CD4-positive, alpha-beta memory T cell (primary cell): ENCODE results near the gene NLRP12. TPM values are rescaled to one million over a fixed set of nuclear protein-coding genes. Genes with fewer than 3 reads are reported as not detected.
A peak's percentile ranks its signal among the peaks of the same experiment; 100 is the strongest.
"Not testable (repeated sequence)": the region's sequence is repeated elsewhere in the genome, so short reads cannot be mapped to it uniquely, and the experiment has no call there.

Source experiments
- CTCF ChIA-PET: fragments of 350-600 bp; sonication (Branson Sonifier 250); formaldehyde crosslinking; loops from one replicate; lab custom pipeline; 2021; ENCODE audit warnings: inconsistent platforms; ENCODE audit not compliant: partially characterized antibody; lab: Charles Lee
- POLR2A ChIA-PET: fragments of 350-600 bp; sonication (Branson Sonifier 250); formaldehyde crosslinking; loops from one replicate; lab custom pipeline; 2021; ENCODE audit not compliant: partially characterized antibody; lab: Charles Lee
- DNase-seq, 5 donors: peaks; one replicate each; pipeline versions ENCODE4 v3.0.0 to v3.0.0-alpha.2; 2020 to 2022; ENCODE audit warnings: mixed read lengths in 1 of 5
- H3K27ac ChIP-seq: one replicate; pipeline ENCODE4 v1.7.0; 2013; ENCODE audit warnings: low read depth, low read length
- H3K27me3 ChIP-seq: 2 replicates; pipeline ENCODE4 v1.7.0; 2013; ENCODE audit warnings: mild to moderate bottlenecking, low read length, moderate library complexity; ENCODE audit not compliant: insufficient read depth
- H3K36me3 ChIP-seq: 2 replicates; pipeline ENCODE4 v1.7.0; 2013; ENCODE audit warnings: mild to moderate bottlenecking, low read length, moderate library complexity; ENCODE audit not compliant: insufficient read depth
- H3K4me1 ChIP-seq: 2 replicates; pipeline ENCODE4 v1.7.0; 2013; ENCODE audit warnings: mild to moderate bottlenecking, low read length, moderate library complexity; ENCODE audit not compliant: insufficient read depth
- H3K4me3 ChIP-seq, 2 donors: one replicate each; pipeline ENCODE4 v1.7.0; 2013; ENCODE audit warnings: low read length in 2 of 2, mild to moderate bottlenecking in 1 of 2
- H3K9me3 ChIP-seq, 2 donors: one replicate each; pipeline ENCODE4 v1.7.0; 2013; ENCODE audit warnings: low read length in 2 of 2, control low read depth in 1 of 2; ENCODE audit not compliant: control insufficient read depth in 1 of 2
- H3K27ac Mint-ChIP-seq, 7 donors: one replicate each; pipeline ENCODE4 v1.8.0; 2020 to 2021; ENCODE audit warnings: mixed read lengths in 7 of 7, mild to moderate bottlenecking in 6 of 7, inconsistent platforms in 3 of 7, moderate library complexity in 3 of 7
- H3K27me3 Mint-ChIP-seq, 2 donors: one replicate each; pipeline ENCODE4 v1.8.0; 2020 to 2021; ENCODE audit warnings: mixed read lengths in 2 of 2
- H3K36me3 Mint-ChIP-seq, 2 donors: one replicate each; pipeline ENCODE4 v1.8.0; 2020 to 2021; ENCODE audit warnings: mixed read lengths in 2 of 2, inconsistent platforms in 1 of 2, mild to moderate bottlenecking in 1 of 2
- H3K4me1 Mint-ChIP-seq, 4 donors: one replicate each; pipeline ENCODE4 v1.8.0; 2020 to 2021; ENCODE audit warnings: mixed read lengths in 4 of 4, mild to moderate bottlenecking in 1 of 4
- H3K4me3 Mint-ChIP-seq, 8 donors: one replicate each; pipeline ENCODE4 v1.8.0; 2020 to 2021; ENCODE audit warnings: mixed read lengths in 8 of 8, mild to moderate bottlenecking in 7 of 8, moderate library complexity in 6 of 8, inconsistent platforms in 3 of 8
- H3K9me3 Mint-ChIP-seq, 8 donors: one replicate each; pipeline ENCODE4 v1.8.0; 2020 to 2021; ENCODE audit warnings: mixed read lengths in 8 of 8, mild to moderate bottlenecking in 5 of 8, inconsistent platforms in 3 of 8, moderate library complexity in 1 of 8
- intact Hi-C: fragments of 100-400 bp; cut with micrococcal nuclease; formaldehyde crosslinking; loops from one replicate; pipeline ENCODE4 v1.15.1; 2023
- polyA plus RNA-seq, 2 donors: library from polyadenylated mRNA; unstranded; fragments of 300-500 nt; fragmentation: Illumina TruSeq; gene quantifications; one replicate each; pipeline ENCODE4 v1.2.3, GENCODE V29; 2021
- total RNA-seq, 2 experiments: library from RNA; stranded (reverse); gene quantifications; one replicate each; pipeline ENCODE4 v1.2.3, GENCODE V29; 2021

The NLRP12 gene
- total RNA-seq (not detected), polyA plus RNA-seq (not detected)

GRCh38 chr19:53824134-53824611, at the start of gene NLRP12:
TSS of gene NLRP12 (minus strand) at chr19:53824314. CDS start at chr19:53824174, 140 bp downstream.
- Histone ChIP-seq H3K27ac (no peak within 1 kb of the TSS), H3K27me3 (no peaks in the 10 kb centered on the region), H3K36me3 (no peaks in the 10 kb centered on the region), H3K4me1 (no peaks in the 10 kb centered on the region), H3K4me3 (no peak within 1 kb of the TSS), H3K9me3 (no peaks in the 10 kb centered on the region)
- CTCF ChIA-PET, result interaction anchor here (0.7 kb wide), 1 partner anchor 44 kb away, joined by 3 read pairs; no protein-coding TSS in a partner anchor
- Mint-ChIP-seq H3K27me3 (peaks cover 15 to 18% of the 10 kb centered on the region in 2 donors), H3K36me3 (no peaks in the 10 kb centered on the region), H3K4me1 (peaks cover 0 to 1% (median 0%) of the 10 kb centered on the region in 4 donors), H3K9me3 (no peaks in the 10 kb centered on the region), H3K4me3 (no peak within 1 kb of the TSS), H3K27ac (peak within 1 kb of the TSS in 1 of 7 donors; percentile 21)
- no peak for DNase-seq
- POLR2A ChIA-PET, result no interaction called here
- intact Hi-C loops, result no loop called here

GRCh38 chr19:53872762-53873161, 48.6 kb upstream of the NLRP12 start:
- H3K36me3 Mint-ChIP-seq, result peaks cover 40 to 61% of the 10 kb centered on the region in 2 donors
- peak in 2 of 5 donors; percentile 29 to 31 for DNase-seq
- peak overlapping the region in 6 of 8 donors; percentile 22 to 79 (median 32) for H3K4me3 Mint-ChIP-seq
- Histone ChIP-seq H3K4me3 (no peak overlapping the region), H3K27me3 (no peaks in the 10 kb centered on the region), H3K36me3 (peaks cover 11% of the 10 kb centered on the region), H3K27ac (peak overlapping the region; percentile 13), H3K4me1 (peaks cover 54% of the 10 kb centered on the region), H3K9me3 (no peaks in the 10 kb centered on the region)
- peaks cover 43 to 82% (median 60%) of the 10 kb centered on the region in 4 donors for H3K4me1 Mint-ChIP-seq
- ChIA-PET POLR2A (no interaction called here), CTCF (interaction anchor here (0.5 kb wide), 1 partner anchor 62 kb away, joined by 4 read pairs; no protein-coding TSS in a partner anchor)
- H3K9me3 Mint-ChIP-seq, result peaks cover 0 to 9% (median 1%) of the 10 kb centered on the region in 8 donors
- H3K27ac Mint-ChIP-seq, result peak overlapping the region; percentile 79 to 97 (median 93)
- no peaks in the 10 kb centered on the region for H3K27me3 Mint-ChIP-seq
- intact Hi-C loops, result no loop called here

- intact Hi-C loops, result no loop called here
- H3K4me1 Mint-ChIP-seq, result peaks cover 35 to 82% (median 53%) of the 10 kb centered on the region in 4 donors
- H3K9me3 Mint-ChIP-seq, result peaks cover 0 to 7% (median 1%) of the 10 kb centered on the region in 8 donors
- ChIA-PET POLR2A (interaction anchor here (0.6 to 1.6 kb wide), 5 partner anchors 10 to 319 kb away, joined by 3 to 5 read pairs (median 3); partner anchors contain the start of genes MBOAT7, PRKCG, PRPF31 and TFPT), CTCF (interaction anchor here (1.2 to 1.7 kb wide), 2 partner anchors 11 to 18 kb away, joined by 4 read pairs; partner anchors contain the start of gene PRKCG)
- peak in 1 of 5 donors; percentile 26 for DNase-seq
- no peaks in the 10 kb centered on the region for H3K27me3 Mint-ChIP-seq
- Histone ChIP-seq H3K4me3 (no peak overlapping the region), H3K9me3 (no peaks in the 10 kb centered on the region), H3K27me3 (no peaks in the 10 kb centered on the region), H3K27ac (no peak overlapping the region), H3K36me3 (peaks cover 11% of the 10 kb centered on the region), H3K4me1 (peaks cover 50% of the 10 kb centered on the region)
- peak overlapping the region in 7 of 8 donors; percentile 2 to 80 (median 60) for H3K4me3 Mint-ChIP-seq
- H3K36me3 Mint-ChIP-seq, result peaks cover 34 to 59% of the 10 kb centered on the region in 2 donors
- peak overlapping the region; percentile 81 to 93 (median 88) for H3K27ac Mint-ChIP-seq
Measured at GRCh38 chr19:53871454-53871853, 47.3 kb upstream of the NLRP12 start.

GRCh38 chr19:53870485-53870844, 46.4 kb upstream of the NLRP12 start:
- no peaks in the 10 kb centered on the region for H3K27me3 Mint-ChIP-seq
- ChIA-PET POLR2A (interaction anchor here (0.7 to 1.6 kb wide), 3 partner anchors 11 to 320 kb away, joined by 3 to 5 read pairs (median 4); partner anchors contain the start of genes MBOAT7 and PRKCG), CTCF (interaction anchor here (1.2 to 1.7 kb wide), 2 partner anchors 12 to 17 kb away, joined by 4 read pairs; partner anchors contain the start of gene PRKCG)
- H3K4me1 Mint-ChIP-seq, result peaks cover 34 to 82% (median 51%) of the 10 kb centered on the region in 4 donors
- H3K36me3 ChIP-seq, result peaks cover 11% of the 10 kb centered on the region
- H3K27me3 ChIP-seq, result no peaks in the 10 kb centered on the region
- intact Hi-C loops, result no loop called here
- H3K4me1 ChIP-seq, result peaks cover 51% of the 10 kb centered on the region
- H3K9me3 ChIP-seq, result no peaks in the 10 kb centered on the region
- peaks cover 0 to 7% (median 1%) of the 10 kb centered on the region in 8 donors for H3K9me3 Mint-ChIP-seq
- H3K36me3 Mint-ChIP-seq, result peaks cover 32 to 54% of the 10 kb centered on the region in 2 donors
- no peak overlapping the region for H3K4me3 ChIP-seq
- H3K27ac ChIP-seq, result peak overlapping the region; percentile 19
- DNase-seq, result peak in 2 of 5 donors; percentile 16 to 29
- peak overlapping the region; percentile 54 to 78 (median 74) for H3K4me3 Mint-ChIP-seq
- H3K27ac Mint-ChIP-seq, result peak overlapping the region; percentile 81 to 93 (median 91)

- H3K27me3 Mint-ChIP-seq, H3K9me3 ChIP-seq, H3K9me3 Mint-ChIP-seq, H3K27me3 ChIP-seq, DNase-seq: not testable (repeated sequence)
- intact Hi-C loops, result loop anchor here (1.0 to 5.0 kb wide), 5 partner anchors 226 to 673 kb away; partner anchors contain the start of genes LENG8, LENG9 and NDUFA3
- CTCF ChIA-PET, result interaction anchor here (1.7 kb wide), 1 partner anchor 12 kb away, joined by 4 read pairs; the partner anchor contains the start of gene PRKCG
- peak overlapping the region; percentile 88 to 100 (median 96) for H3K27ac Mint-ChIP-seq
- H3K4me1 Mint-ChIP-seq, result peaks cover 34 to 79% (median 50%) of the 10 kb centered on the region in 4 donors
- POLR2A ChIA-PET, result interaction anchor here (1.4 to 1.6 kb wide), 2 partner anchors 12 to 320 kb away, joined by 4 to 5 read pairs; partner anchors contain the start of genes MBOAT7 and PRKCG
- Histone ChIP-seq H3K27ac (peak overlapping the region; percentile 100), H3K36me3 (peaks cover 11% of the 10 kb centered on the region), H3K4me3 (peak overlapping the region in 1 of 2 donors; percentile 90), H3K4me1 (peaks cover 47% of the 10 kb centered on the region)
- H3K36me3 Mint-ChIP-seq, result peaks cover 30 to 54% of the 10 kb centered on the region in 2 donors
- peak overlapping the region; percentile 84 to 99 (median 96) for H3K4me3 Mint-ChIP-seq
Measured at GRCh38 chr19:53869805-53870484, 45.8 kb upstream of the NLRP12 start.

GRCh38 chr19:53868892-53869804, 45.0 kb upstream of the NLRP12 start:
- Histone ChIP-seq H3K4me1 (peaks cover 39% of the 10 kb centered on the region), H3K27me3 (no peaks in the 10 kb centered on the region), H3K9me3 (no peaks in the 10 kb centered on the region), H3K4me3 (peak overlapping the region; percentile 85 to 90), H3K36me3 (peaks cover 7% of the 10 kb centered on the region), H3K27ac (peak overlapping the region; percentile 100)
- ChIA-PET CTCF (interaction anchor here (1.0 kb wide), 1 partner anchor 14 kb away, joined by 3 read pairs; no protein-coding TSS in a partner anchor), POLR2A (interaction anchor here (0.6 to 4.3 kb wide), 11 partner anchors 8 to 594 kb away, joined by 3 to 95 read pairs (median 9); partner anchors contain the start of genes LENG1, LENG8, LENG9 and PRKCG)
- peaks cover 27 to 76% (median 42%) of the 10 kb centered on the region in 4 donors for H3K4me1 Mint-ChIP-seq
- peak overlapping the region; percentile 84 to 99 (median 96) for H3K4me3 Mint-ChIP-seq
- H3K9me3 Mint-ChIP-seq, result peaks cover 0 to 7% (median 0%) of the 10 kb centered on the region in 8 donors
- peaks cover 22 to 46% of the 10 kb centered on the region in 2 donors for H3K36me3 Mint-ChIP-seq
- H3K27ac Mint-ChIP-seq, result peak overlapping the region; percentile 88 to 100 (median 96)
- DNase-seq, result peak; percentile 88 to 94 (median 89)
- intact Hi-C loops, result loop anchor here (1.0 to 5.0 kb wide), 5 partner anchors 227 to 672 kb away; partner anchors contain the start of genes LENG8, LENG9 and NDUFA3
- H3K27me3 Mint-ChIP-seq, result no peaks in the 10 kb centered on the region
